Inflammatory macrophage treated with lipopolysaccharide for 1 hour (primary cell): ENCODE measurements around the gene HMX2.

Experiments used
- DNase-seq, 2 donors: peaks; one replicate each; pipeline ENCODE4 v3.0.0-alpha.2; 2020 to 2022

The HMX2 gene

GRCh38 chr10:123147635-123148413 is at the start of gene HMX2:
TSS of gene HMX2 (plus strand) at chr10:123148136. CDS start at chr10:123148379, 243 bp downstream.
- DNase-seq = no peak

GRCh38 chr10:123100030-123100762 is 47.7 kb upstream of the HMX2 start:
- DNase-seq = no peak

- DNase-seq = no peak
Observed at GRCh38 chr10:123101872-123102271, 46.1 kb upstream of the HMX2 start.

GRCh38 chr10:123102673-123103072 is 45.3 kb upstream of the HMX2 start:
- no peak for DNase-seq

GRCh38 chr10:123103944-123104343 is 44.0 kb upstream of the HMX2 start:
- no peak for DNase-seq

GRCh38 chr10:123109466-123109865 is 38.5 kb upstream of the HMX2 start:
- DNase-seq = no peak

GRCh38 chr10:123117644-123118417 is 30.1 kb upstream of the HMX2 start:
- DNase-seq = no peak

GRCh38 chr10:123119081-123119480 is 28.9 kb upstream of the HMX2 start:
- no peak for DNase-seq

- DNase-seq = no peak
Observed at GRCh38 chr10:123126246-123126645, 21.7 kb upstream of the HMX2 start.

- DNase-seq = peak in 1 of 2 donors; percentile 38
Observed at GRCh38 chr10:123129618-123130271, 18.2 kb upstream of the HMX2 start.

- peak; percentile 59 to 94 for DNase-seq
Observed at GRCh38 chr10:123132576-123133477, 15.1 kb upstream of the HMX2 start.

GRCh38 chr10:123133541-123134342 is 14.2 kb upstream of the HMX2 start:
- DNase-seq = no peak

- no peak for DNase-seq
Observed at GRCh38 chr10:123134343-123134914, 13.5 kb upstream of the HMX2 start.

GRCh38 chr10:123134915-123135414 is 13.0 kb upstream of the HMX2 start:
- DNase-seq = no peak

- no peak for DNase-seq
Observed at GRCh38 chr10:123135415-123136141, 12.4 kb upstream of the HMX2 start, which contains the start of gene HMX3. TSS of gene HMX3 (plus strand) at chr10:123135970. CDS start at chr10:123136051, 81 bp downstream.

GRCh38 chr10:123136221-123136805 is 11.6 kb upstream of the HMX2 start:
- no peak for DNase-seq

GRCh38 chr10:123136806-123137642 is 10.9 kb upstream of the HMX2 start:
- no peak for DNase-seq

GRCh38 chr10:123139165-123139520 is 8.8 kb upstream of the HMX2 start:
- no peak for DNase-seq
